Measurements from ENCODE around the gene CDK14. TPM values are rescaled to one million over a fixed set of nuclear protein-coding genes. Genes with fewer than 3 reads are reported as not detected.

The CDK14 gene
- total and polyA plus RNA-seq, 2 of the 8 experiments (the other 6 are each of a cell fraction or from before 2014, with no cell fraction given): 5.5 to 47.3 TPM

DNA sequence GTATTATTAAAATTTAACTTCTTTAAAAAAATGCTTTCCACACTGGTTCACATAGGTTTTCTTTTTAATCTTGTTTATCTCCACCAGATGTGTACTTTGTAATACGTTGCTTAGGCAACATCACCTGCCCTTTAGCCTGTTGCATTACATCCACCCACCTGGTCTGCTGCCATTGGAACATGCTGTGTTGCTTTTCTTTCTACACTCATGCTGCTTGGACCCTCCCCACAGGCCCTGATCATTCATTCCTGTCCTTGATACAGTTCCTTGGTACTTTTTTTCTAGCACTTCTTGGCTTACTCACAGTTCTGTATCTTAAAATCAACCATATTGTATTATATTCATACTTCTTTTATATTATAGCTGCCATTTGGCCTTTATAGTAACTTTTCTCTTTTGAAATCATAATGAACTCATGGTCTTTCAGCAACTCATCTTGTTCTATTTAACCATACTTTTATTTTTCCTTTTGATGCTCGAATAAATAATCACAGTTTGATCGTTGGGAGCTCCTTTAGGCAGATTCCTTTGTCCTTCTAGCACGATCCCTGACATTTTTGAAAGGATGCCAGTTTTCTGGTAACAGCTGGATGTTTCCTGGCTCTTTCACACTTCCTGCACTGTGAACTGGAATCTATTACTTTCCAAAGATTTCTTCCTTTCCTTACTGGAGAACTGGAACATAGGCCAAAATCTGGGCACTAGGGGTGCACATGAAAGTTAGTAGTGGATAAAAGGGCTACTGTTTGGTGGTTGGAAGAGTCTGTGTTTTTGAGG is 125.1 kb downstream of the CDK14 start:
- H2BK12ac ChIP-seq (ENCODE audit: low read depth, low read length): no peak overlapping the region
- H2AFZ ChIP-seq (ENCODE audit: low read length): no peak overlapping the region
- DNase-seq (ENCODE audit: low read depth in 1 of 2, low spot score in 2 of 2) (no peak), FAIRE-seq (peak; percentile 62)
- no peaks in the 10 kb centered on the region for H3K9me3 ChIP-seq (ENCODE audit: insufficient read depth in 2 of 2, low read depth in 1 of 2, low read length in 1 of 2)
- no peak overlapping the region for H4K91ac ChIP-seq (replicated peaks; ENCODE audit: insufficient read length, low read length)
- H2BK15ac ChIP-seq (ENCODE audit: low read length): no peak overlapping the region
- no peaks in the 10 kb centered on the region for H3K79me1 ChIP-seq (ENCODE audit: low read depth, low read length)
- H4K5ac ChIP-seq (ENCODE audit: insufficient read length, low read depth, low read length): no peak overlapping the region
- H3K27ac ChIP-seq (ENCODE audit: low read depth, low read length): no peak overlapping the region
- H2BK120ac ChIP-seq (replicated peaks; ENCODE audit: low read depth, low read length): no peak overlapping the region
- no peak overlapping the region for H2AK5ac ChIP-seq (ENCODE audit: low read depth, low read length)
- H3K4me1 ChIP-seq (replicated peaks in 1 of 4; ENCODE audit: control insufficient read depth in 3 of 4, insufficient read depth in 4 of 4, low read length in 3 of 4): peaks cover 0 to 3% (median 0%) of the 10 kb centered on the region in 4 experiments; a peak in 1 of 7 replicates
- POLR2A ChIA-PET (ENCODE audit: partially characterized antibody): interaction anchor here (0.6 to 1.7 kb wide), 2 partner anchors 12 to 125 kb away, joined by 4 read pairs; partner anchors contain the start of gene CDK14
- no peaks in the 10 kb centered on the region for H3K27me3 ChIP-seq (replicated peaks in 1 of 4; ENCODE audit: control insufficient read depth in 3 of 4, extremely low read depth in 1 of 4, insufficient read depth in 3 of 4, low read length in 3 of 4)
- no peak overlapping the region for H3K14ac ChIP-seq (ENCODE audit: insufficient read length)
- no peak overlapping the region for H3K4ac ChIP-seq (replicated peaks; ENCODE audit: insufficient read length, low read depth, low read length)
- CTCF ChIA-PET (ENCODE audit: partially characterized antibody): interaction anchor here (2.2 kb wide), 1 partner anchor 12 kb away, joined by 9 read pairs; no protein-coding TSS in a partner anchor
- no peak overlapping the region for H3K23ac ChIP-seq (ENCODE audit: insufficient read length)
- no peak overlapping the region for H3K4me2 ChIP-seq (ENCODE audit: insufficient read depth in 1 of 2, low read depth in 2 of 2, low read length in 2 of 2)
- no peaks in the 10 kb centered on the region for H3K36me3 ChIP-seq (ENCODE audit: control insufficient read depth in 2 of 4, insufficient read depth in 4 of 4, low read length in 3 of 4)
- H3K79me2 ChIP-seq (ENCODE audit: control insufficient read depth in 1 of 2, insufficient read depth in 2 of 2, low read length in 2 of 2): no peaks in the 10 kb centered on the region
- no peak overlapping the region for H4K8ac ChIP-seq (ENCODE audit: extremely low read depth, insufficient read depth, low read length)
- TF ChIP-seq EGR1 (IDR thresholded peaks at IDR 0.05; ENCODE audit: borderline replicate concordance, low read depth, low read length) (0 out of 2 replicates have a peak, but pooled peaks have one; percentile 11), SIN3A (conservative IDR thresholded peaks at IDR 0.05 in 1 of 2, IDR thresholded peaks at IDR 0.05 in 1 of 2; ENCODE audit: low read depth in 1 of 2, low read length in 2 of 2) (no peak), KDM1A (IDR thresholded peaks at IDR 0.05; ENCODE audit: borderline replicate concordance, low read length) (no peak), MAFK (IDR thresholded peaks at IDR 0.05; ENCODE audit: low read depth, low read length) (no peak)
- no peak overlapping the region for H3K56ac ChIP-seq (replicated peaks; ENCODE audit: insufficient read length, low read depth, low read length)
- H3K9ac ChIP-seq (replicated peaks in 1 of 4; ENCODE audit: extremely low read depth in 1 of 4, low read depth in 3 of 4, low read length in 3 of 4): no peak overlapping the region
- no peak overlapping the region for H2BK20ac ChIP-seq (ENCODE audit: low read length)
- no peak overlapping the region for H2BK5ac ChIP-seq (ENCODE audit: low read depth, low read length)
- WGBS, 2 experiments (ENCODE audit: extremely low coverage in 1 of 2, insufficient coverage in 1 of 2, insufficient read length in 1 of 2, insufficient replicate concordance in 2 of 2, low coverage in 1 of 2, low lambda C conversion rate in 2 of 2, missing lambda C conversion rate in 1 of 2): 84% methylated on average over 4 of the region's 4 CpGs; no CpG with 5 or more reads in 1 of the 2 experiments
- H4K20me1 ChIP-seq (replicated peaks in 1 of 2; ENCODE audit: control insufficient read depth in 1 of 2, insufficient read depth in 2 of 2, low read length in 2 of 2): no peaks in the 10 kb centered on the region
- no peak overlapping the region for H3K18ac ChIP-seq (ENCODE audit: extremely low read depth, low read length)
- no peaks in the 10 kb centered on the region for H3K23me2 ChIP-seq (ENCODE audit: low read depth, low read length)
- no peak overlapping the region for H3K4me3 ChIP-seq (ENCODE audit: extremely low read depth in 1 of 4, insufficient read depth in 2 of 4, low read depth in 3 of 4, low read length in 4 of 4)
